HG03439 (cell line): ENCODE data around the gene ANGPT4.

ENCODE experiments used
- ATAC-seq: cut with Tn5 transposase; IDR thresholded peaks from one replicate; pipeline ENCODE4 v1.9.1; 2021; ENCODE audit warnings: mild to moderate bottlenecking, moderate library complexity; ENCODE audit not compliant: unreplicated experiment

ANGPT4 gene, protein sequence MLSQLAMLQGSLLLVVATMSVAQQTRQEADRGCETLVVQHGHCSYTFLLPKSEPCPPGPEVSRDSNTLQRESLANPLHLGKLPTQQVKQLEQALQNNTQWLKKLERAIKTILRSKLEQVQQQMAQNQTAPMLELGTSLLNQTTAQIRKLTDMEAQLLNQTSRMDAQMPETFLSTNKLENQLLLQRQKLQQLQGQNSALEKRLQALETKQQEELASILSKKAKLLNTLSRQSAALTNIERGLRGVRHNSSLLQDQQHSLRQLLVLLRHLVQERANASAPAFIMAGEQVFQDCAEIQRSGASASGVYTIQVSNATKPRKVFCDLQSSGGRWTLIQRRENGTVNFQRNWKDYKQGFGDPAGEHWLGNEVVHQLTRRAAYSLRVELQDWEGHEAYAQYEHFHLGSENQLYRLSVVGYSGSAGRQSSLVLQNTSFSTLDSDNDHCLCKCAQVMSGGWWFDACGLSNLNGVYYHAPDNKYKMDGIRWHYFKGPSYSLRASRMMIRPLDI

DNA sequence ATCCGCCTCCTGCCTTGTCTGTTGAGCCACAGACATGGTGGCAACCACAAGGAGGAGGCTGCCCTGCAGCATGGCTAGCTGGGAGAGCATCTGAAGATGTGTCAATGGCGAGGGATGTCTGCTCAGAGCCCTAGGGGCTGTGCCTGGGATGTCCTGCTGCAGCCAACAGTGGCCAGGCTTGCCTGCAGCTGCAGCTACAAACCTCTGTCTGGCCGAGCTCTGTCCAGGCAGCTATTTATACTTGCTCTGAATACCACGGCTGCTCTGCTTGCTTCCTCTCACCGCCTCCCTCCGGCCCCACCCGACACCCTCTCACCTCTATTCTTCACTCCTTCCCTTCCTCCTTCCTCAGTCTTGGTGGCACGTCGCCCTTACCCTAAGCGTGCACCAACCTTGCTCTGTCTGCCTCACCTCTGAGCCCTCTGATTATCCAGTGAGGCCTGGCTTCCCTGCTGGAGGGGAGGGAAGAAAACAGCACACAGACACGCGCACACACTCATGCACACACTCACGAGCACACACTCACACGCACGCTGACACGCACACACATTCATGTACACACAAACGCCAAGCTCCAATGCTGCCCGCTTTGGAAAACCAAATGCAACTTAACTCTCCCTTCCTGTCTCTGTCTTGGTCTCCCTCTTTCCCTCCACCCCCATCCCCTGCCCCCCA lies at the start of gene ANGPT4:
ANGPT4 (minus strand) TSS at position 210 of the 675 bp plus-strand sequence; CDS start at position 90, 120 bp downstream.
- no peak for ATAC-seq

DNA sequence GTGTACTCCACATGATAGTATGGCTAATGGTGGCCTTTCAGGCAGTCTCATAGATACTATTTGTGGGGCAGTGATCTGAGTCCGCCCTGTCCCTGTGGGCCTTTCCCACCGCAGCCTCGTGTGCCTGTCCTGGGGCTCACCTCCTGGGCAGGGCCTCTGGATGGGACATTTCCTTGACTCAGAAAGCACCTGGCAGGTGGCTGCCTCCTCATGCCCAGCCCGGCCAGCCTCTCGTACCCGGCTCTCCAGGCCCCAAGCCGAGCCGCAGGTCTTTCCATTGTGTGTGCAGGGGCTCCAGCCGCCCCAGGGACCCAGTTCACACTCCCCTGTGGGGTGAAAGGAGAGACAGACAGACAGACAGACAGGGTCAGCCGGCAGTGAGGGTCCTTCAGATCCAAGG lies 47.7 kb upstream of the ANGPT4 start:
- no peak for ATAC-seq

DNA sequence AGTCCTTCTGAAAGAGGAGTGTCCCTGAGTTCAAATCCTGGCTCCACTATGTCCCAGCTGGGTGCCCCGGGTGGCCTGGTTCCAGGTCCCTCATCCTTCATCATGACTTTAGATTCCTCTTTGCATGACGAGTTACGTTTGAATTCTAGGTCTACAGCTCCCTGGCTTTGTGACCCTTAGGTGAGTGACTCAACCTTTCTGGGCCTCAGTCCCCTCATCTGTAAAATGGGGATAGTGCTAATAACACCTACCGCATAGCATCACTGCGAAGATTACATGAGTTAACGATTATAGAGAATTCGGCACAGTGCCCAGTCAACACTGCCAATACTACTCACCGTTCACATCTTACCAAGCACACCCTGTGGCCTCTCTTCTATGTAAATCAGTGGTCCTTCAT lies 46.5 kb upstream of the ANGPT4 start:
- ATAC-seq = no peak

DNA sequence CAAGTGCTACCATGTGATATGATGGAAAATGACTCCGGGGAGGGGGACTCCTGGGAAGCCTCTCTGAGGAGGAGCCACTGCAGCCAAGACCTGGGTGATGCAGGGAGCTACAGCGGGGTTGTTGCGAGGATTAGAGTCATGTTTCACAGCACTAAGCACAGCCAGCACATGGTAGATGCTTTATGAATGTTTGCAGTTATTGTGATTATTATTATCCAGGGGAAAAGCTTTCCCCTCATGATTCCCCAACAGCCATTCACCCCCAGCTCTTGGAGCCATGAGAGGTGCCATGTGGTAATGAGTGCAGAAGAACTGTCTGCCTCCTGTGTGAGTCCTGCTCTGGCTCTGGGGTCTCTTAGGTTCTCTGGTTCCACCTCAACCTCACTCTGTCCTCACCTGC lies 46.1 kb upstream of the ANGPT4 start:
- ATAC-seq = no peak

DNA sequence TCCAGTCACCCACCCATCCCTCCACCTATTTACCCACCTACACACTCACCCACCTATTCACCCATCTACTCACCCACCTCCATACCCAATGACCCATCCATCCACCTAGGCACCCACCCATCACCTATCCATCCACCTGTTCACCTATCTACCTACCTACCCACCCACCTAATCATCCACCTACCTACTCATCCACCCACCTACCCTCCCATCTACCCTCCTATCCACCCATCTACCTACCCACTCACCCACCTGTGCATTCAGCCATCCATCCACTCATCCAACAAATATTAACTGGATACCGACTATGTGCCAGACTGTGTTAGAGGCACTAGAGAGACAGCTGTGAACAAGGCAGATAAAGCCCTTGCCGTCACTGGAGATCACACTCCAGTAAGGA lies 45.6 kb upstream of the ANGPT4 start:
- ATAC-seq = no peak

DNA sequence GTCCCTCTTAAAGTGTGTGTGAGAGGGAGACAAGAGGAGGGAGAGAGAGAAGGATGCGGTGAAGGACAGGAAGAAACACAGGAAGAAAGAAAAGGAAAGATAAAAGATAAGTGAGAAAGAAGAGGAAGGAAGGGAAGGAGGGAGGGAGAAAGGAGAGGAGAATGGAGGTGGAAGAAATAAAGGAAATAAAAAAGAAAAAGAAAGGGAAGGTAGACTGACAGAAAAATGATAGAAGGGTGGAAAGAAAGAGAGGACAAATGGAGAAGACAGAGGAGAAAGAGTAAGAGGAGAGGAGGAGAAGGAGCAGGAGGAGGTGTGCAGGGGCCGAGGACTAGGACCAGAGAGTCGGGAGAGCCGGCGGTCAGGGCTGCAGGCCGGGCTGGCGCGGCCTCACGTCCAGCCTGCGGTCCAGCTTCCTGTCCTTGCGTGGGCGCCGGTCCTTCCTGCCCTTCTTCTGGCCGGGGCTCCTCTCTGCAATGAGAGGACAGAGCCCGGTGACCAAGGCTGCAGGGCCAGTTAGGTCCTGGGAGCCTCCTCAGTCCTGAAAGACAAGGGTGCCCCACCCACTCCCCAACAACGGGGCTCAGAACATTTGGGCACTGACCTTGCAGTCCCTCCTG lies 44.0 kb upstream of the ANGPT4 start:
- ATAC-seq = no peak

DNA sequence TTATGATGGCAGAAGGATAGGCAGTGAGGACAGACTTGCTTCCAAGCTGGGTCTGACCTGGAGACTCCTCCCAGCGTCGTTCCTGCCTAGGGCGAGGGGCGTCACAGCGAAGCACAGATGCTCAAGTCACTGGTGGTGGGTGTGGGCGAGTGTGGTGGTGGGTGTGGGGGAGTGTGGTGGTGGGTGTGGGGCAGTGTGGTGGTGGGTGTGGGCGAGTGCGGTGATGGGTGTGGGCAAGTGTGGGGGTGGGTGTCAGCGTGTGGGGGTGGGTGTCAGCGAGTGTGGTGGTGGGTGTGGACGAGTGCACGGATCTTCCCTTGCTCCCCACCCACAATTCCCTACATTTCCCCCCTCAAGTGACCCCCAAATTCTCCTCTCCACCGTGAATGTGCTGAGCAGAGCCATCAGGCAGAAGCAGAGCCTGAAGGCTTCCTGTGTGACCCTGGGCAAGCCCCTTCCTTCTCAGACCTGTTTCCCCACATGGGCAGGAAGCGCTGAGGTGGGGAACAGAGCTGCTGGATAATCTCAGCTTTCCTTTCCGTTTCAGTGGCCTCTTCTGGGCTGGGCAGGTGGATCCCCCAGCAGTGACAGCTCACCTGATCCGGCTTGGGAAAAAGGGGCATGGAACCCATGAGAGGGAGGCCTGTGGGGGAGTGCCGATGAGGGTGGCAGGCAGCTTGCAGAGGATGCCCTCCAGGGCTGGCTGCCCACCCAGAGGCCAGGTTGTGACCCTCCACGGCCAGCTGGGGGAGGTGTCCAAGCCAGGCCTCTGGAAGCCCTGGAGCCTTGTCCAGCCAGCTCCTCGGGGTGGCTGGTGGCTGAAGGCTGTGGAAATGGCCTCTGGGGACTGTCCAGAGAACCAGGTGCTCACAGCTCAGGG lies 43.0 kb upstream of the ANGPT4 start:
- no peak for ATAC-seq

DNA sequence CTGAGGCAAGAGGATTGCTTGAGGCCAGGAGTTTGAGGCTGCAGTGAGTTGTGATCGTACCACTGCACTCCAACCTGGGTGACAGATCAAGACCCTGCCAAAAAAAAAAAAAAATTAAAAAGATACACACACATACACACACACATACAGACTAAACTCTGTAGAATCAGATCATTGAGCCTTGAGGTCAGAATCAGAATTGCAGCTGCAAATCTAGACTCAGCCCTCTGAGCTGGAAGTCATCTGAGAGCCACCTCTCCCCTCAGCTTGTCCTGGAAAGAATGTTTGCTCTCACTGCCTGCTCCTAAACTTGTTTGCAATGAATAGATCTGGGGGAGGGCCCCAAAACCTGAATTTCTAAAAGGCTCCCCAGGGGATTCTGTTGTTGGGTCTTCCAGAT lies 41.4 kb upstream of the ANGPT4 start:
- ATAC-seq = no peak

DNA sequence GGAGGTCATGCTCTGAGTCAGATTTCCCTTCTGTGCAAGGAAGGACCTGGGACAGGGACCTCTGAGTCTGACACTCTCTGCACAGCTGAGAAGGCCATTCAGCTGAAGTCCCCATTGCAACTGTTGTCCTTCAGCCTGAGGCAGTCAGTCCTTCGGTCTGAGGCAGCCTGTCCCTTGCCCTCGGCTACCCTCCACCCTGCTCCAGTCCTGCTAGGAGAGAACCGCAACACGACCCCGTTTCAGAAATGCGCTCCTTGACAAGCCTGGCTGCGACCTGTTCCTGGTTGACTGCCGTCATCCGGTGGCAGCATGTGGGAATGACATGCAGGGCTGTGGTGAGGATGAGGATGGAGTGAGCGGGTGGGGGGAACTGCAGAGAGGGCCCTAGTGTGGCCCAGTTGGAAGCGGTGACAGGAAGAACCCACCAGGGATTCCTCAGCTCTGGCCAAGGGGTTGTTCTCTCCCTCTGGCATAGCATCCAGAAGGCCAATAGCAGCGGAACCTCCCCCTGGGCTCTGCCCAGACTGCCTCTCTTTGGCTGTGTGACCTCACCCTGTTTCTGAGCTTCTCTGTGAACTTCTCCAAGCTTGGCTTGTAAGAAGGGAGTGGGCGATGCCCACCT lies 40.3 kb upstream of the ANGPT4 start:
- ATAC-seq = no peak

DNA sequence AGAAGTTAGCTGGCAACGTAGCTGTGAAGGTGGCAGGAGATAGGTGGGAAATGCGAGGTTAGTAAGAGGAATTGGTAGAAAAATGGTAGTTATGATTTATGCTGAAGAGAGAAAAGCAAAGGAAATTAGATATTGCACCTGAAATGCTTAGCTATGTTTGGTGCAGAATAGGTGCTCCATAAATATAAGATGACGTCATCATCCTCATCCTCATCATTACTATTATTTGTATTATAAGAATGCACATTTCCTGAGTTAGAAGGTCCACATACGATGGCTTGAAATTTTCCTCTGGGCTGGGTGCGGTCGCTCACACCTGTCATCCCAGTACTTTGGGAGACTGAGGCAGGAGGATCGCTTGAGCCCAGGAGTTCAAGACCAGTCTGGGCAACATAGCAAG lies 39.5 kb upstream of the ANGPT4 start:
- ATAC-seq = no peak

DNA sequence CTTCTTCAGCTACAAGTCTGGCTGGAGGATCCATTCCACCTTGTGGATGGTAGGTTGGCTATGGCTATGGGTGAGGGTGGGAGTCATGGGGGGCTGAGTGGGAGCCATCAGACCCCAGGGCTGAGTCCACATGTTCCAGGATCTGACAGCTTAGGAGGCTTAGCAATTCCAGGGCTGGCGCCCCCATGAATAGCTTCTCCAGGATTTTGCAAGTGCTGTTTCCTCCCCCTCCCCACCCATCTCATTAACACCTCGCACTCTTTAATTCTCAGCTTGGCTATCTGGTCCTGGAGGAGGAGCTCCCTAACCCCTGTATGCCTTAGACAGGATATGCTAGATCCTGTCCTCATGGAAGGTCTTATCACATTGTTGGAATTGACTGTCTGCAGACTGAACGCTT lies 39.0 kb upstream of the ANGPT4 start:
- ATAC-seq = no peak

DNA sequence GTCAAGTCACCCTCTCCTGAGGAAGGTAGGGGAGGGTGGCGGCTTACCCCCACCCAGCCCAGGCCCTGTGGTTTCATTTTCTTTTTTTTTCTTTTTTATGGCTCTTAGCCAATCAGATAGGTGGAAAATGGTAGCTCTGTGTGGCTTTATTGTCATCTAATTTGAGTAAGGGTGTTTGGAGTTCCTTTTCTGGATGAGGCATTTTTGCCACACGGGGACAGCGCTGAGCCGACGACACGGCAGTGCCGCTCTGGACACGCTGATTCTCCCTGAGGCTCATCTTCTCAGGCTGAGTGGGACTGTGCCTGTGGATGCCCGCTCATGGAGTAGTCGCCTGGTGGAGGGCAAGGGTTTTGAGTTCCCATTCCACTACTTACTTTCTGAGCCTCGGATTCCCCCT lies 37.6 kb upstream of the ANGPT4 start:
- ATAC-seq = no peak

DNA sequence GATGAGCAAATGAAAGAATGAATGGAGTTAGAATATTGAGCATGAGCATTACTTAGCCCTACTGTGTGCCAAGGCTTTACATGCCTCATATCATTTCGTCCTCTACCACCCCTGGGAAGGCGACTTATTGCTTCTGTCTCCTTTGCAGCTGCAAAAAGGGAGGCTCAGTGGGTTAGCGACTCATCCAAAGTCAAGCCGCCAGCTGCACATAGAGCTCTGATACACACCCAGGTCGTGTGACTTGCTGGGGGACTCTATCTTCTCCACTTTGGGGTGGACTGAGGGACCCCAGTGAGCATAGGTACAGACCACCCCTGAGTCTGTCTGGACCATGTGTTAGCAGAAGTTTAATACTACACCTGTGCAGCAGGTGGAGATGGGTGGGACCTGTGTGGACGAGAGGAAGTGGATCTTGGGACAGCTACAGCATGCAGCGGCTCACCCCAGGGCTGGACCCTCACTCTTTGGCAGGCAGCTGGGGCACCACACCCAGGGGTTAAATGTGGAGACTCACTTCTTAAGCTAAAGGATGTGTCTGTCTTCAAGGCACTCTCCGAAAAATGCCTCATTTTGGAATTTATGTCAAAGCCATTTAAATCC lies 36.2 kb upstream of the ANGPT4 start:
- ATAC-seq = no peak

DNA sequence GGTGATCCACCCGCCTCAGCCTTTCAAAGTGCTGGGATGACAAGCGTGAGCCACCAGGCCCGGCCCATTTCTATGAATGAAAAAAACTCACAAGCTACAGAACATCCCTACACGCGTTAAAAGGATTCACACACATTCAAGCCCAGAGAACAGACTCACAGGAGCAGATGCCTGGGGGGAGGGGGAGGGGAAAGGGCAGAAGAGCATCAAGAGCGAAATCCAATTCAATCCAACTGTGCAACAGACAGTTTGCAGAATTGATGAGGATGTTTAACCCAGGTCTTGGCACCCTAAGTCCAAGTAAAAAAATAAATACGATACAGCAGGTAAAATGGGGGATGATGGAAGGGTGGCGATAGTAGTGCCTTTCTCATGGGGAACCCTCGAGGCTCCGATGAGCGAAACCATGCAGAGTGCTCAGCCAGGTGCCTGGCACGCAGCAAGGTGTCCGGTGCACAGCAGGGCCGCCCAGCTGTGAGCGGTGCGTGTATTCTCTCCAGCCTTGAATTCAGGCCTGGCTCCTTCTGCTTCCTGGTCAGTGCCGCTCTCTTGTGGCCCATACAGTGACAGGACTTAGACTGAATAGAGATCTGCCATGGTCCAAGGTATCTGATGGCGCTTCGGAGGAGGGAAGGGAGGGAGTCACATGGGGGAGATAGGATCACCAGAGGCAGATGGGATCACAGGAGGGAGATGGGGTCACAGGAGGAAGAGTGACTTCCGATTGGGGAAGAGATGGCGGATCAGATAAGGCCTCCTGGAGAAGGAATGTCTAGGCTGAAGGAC lies 35.4 kb upstream of the ANGPT4 start:
- ATAC-seq = no peak

DNA sequence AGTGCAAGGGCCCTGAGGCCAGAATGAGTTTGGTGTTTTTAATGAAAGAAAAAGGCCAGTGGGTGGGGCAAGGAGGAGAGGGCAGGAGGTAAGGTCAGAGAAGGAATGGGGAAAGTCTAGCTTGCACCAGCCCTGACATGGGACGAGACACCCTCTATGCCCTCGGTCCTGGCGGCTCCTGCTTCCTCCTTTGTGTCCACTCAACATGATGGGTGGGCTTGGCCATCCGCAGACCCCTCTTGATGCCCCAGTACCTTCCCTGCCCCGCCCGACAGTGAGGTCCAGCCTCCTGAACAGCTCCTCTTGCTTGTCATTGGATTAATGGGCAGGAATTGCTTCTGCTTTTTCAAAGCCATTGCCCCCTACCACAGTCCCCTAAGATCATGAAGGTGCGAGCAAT lies 33.6 kb upstream of the ANGPT4 start:
- no peak for ATAC-seq

DNA sequence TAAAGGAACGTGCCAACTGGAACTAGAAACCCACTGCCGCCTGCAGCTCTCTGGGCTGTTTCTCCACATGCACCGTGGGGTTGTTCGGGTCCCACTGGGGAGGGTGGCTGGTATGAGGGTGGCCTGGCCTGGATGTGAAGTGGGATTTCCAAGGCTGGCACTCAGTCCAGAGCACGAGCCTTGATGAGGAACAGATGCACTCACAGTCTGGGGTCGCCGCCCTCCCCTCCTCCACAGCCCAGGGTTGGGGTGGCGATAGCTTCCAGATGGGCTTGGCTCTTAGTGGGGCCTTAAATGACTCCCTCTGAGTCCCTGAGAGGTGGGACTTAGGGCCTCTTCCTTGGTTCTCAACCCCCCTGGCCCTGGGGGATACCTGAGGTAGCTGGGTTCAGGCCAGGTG lies 30.7 kb upstream of the ANGPT4 start:
- ATAC-seq = no peak

DNA sequence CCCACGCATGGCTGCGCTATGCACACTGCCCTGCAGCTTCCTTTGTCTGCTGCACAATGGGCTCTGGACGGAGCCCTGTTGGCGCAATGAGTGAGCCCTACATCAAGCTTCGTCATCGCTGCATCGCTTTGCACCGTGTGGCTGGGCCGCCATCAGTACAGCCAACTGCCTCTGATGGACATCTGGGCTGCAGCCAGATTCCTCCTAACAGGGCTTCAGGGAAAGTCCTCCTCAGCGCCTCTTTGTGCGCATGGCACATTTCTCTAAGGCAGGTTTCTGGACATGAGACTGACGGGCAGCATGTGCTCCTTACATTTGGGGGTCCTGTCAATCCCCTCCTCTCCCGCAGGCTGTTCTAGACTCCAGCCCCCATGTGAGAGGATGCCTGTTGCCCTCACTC lies 29.7 kb upstream of the ANGPT4 start:
- no peak for ATAC-seq

DNA sequence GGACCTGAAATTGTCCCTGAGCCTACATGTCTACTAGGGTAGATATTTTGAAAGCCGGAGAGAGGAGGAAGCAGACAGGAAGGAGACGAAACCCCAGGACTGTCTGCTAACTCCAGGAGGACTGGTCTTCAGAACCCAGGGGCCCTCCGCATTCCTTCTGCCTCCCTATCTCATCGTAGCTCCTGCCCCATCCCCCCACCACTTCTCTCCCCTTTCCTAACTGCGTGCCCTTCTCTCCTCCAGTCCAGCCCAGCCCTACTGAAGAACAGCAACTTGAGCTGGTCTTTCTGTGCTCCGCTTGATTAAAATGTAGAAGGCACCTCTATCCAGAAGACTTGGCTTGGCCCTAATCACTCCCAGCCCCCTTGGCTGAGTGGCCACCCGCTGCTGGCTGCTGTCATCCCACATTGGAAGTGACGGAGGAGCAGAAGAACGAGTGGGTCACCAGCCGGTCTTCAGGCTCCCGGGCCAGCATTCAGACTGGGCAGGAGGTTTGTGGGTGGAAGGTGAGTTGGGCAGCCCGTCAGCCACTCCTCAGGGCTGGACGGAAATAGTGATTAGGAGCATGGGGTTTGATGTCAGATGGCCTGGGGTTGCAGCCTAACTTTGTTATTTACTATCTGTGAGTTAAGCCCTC lies 28.8 kb upstream of the ANGPT4 start:
- no peak for ATAC-seq

DNA sequence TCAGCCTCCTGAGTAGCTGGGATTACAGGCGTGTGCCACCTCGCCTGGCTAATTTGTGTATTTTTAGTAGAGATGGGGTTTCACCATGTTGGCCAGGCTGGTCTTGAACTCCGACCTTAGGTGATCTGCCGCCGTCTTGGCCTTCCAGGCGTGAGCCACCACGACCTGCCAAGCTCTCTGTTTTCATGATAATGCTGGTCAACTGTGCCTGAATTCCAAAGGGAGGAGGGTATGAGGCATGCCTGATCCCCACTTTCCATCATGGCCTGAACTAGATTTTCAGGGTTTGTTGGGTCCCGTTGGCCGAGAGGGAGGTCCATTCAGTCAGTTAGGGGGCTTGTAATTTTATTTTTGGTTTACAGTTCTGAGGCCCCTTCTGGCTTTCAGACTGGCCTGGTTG lies 28.0 kb upstream of the ANGPT4 start:
- ATAC-seq = no peak
